ENCODE results near the gene PLA2G4D.

The PLA2G4D gene

DNA sequence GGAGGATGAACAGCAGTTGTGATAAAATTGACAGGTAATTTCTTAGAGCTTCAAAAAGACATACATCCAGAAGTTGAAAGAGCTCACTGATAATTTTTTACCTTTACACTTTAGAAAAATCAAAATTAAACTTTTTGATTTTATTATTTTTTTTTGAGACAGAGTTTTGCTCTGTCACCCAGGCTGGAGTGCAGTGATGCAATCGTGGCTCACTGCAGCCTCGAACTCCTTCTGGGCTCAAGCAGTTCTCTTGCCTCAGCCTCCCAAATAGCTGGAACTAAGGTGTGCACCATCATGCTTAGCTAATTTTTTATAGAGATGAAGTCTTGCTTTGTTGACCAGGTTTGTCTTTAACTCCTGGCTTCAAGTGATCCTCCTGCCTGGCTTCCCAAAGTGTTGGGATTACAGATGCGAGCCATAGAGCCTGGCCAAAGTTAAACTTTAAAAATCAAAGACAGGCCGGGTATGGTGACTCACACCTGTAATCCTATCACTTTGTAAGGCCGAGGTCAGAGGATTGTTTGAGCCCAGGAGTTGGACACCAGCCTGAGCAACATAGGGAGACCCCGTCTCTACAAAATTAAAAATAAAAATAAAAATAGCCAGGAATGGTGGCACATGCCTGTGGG lies 40.4 kb upstream of the PLA2G4D start:
- TF ChIP-seq, protein P1, sequence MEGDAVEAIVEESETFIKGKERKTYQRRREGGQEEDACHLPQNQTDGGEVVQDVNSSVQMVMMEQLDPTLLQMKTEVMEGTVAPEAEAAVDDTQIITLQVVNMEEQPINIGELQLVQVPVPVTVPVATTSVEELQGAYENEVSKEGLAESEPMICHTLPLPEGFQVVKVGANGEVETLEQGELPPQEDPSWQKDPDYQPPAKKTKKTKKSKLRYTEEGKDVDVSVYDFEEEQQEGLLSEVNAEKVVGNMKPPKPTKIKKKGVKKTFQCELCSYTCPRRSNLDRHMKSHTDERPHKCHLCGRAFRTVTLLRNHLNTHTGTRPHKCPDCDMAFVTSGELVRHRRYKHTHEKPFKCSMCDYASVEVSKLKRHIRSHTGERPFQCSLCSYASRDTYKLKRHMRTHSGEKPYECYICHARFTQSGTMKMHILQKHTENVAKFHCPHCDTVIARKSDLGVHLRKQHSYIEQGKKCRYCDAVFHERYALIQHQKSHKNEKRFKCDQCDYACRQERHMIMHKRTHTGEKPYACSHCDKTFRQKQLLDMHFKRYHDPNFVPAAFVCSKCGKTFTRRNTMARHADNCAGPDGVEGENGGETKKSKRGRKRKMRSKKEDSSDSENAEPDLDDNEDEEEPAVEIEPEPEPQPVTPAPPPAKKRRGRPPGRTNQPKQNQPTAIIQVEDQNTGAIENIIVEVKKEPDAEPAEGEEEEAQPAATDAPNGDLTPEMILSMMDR (IDR thresholded peaks at IDR 0.05; ENCODE audit: control insufficient read depth, insufficient read depth, low read depth, low read length, missing control alignments), result no peak
- DNase-seq (ENCODE audit: low read depth), result no peak
- H3K4me3 ChIP-seq (ENCODE audit: control insufficient read depth, low read depth, low read length), result no peak overlapping the region

DNA sequence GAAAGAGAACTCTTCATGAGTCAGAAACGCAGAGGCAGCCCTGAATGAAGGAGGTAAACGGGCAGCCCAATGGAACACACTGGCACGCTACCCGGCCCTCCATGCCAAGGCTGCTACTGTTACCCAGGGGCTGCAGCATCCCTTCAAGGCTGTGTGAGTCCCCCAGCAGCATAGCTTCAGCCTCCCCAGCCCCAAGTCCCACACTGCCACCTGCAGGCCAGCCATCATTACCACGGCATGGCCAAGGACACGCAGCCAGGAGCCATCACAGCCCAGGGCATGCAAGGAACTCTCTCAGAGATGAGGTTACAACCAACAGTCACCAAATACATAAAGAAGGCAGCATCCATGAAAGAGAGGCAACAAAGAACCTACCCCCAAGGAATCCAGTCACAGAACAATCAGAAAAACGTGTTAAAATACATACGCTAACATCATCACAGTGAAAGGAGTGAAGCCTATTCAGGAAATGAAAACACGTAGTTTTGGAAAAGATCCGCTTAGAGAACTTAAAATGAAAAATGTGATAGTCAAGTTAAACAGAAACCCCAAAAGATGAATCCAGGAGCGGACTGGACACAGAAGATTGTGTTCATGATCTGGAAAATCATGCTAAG lies 39.6 kb upstream of the PLA2G4D start:
- H3K4me3 ChIP-seq (ENCODE audit: control insufficient read depth, low read depth, low read length), result no peak overlapping the region
- TF ChIP-seq, protein P1 (IDR thresholded peaks at IDR 0.05; ENCODE audit: control insufficient read depth, insufficient read depth, low read depth, low read length, missing control alignments), result peak; percentile 68
- no peak for DNase-seq (ENCODE audit: low read depth)

GRCh38 chr15:42133356-42133755 lies 39.0 kb upstream of the PLA2G4D start:
- no peak overlapping the region for H3K4me3 ChIP-seq (ENCODE audit: control insufficient read depth, low read depth, low read length)
- TF ChIP-seq, protein P1 (IDR thresholded peaks at IDR 0.05; ENCODE audit: control insufficient read depth, insufficient read depth, low read depth, low read length, missing control alignments), result no peak
- no peak for DNase-seq (ENCODE audit: low read depth)

DNA sequence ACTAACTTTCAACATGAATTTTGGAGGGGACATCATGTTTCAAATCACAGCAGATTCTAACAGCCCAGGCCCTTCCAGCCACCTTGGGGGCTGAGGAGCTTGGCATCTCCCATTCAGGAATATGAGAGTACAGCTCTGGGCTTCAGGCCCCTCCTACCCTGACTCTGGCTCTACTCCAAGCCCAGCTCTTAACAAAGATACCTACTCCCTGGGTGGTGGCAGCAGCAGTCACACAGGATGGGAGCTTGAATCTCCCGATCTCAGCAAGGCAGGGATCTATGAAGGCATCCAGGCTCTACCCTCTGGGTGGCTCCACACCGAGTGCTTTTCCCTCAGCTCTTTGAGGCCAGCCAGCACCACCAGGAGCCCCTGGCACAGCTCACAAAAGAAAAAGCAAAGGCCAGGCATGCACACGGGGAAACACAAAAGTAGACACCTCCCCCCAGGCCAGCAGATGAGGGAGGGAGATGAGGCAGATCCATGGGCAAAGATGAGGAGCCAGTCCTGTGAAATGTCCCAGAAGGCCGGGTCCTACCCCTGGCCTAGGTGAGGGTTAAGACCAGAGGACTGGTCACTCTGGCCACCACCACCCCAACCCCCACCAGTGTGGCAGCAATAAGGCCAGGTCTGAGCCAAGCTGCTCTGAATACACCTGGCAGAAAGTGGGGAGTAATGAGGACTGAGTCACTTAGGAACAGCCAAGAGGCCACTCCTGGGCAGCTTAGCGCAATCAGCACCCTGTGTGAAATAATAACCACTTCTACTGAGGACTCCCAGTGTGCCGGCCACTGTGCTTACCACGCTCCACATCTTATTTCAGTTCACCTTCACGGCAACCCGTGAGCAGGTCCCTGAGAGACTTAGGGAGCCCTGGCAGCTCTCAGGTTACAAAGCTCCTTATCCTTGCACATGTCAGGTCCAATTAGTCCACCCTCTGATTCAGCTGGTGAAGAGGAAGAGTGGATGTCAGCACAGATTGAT lies 37.8 kb upstream of the PLA2G4D start:
- TF ChIP-seq, protein P1 (IDR thresholded peaks at IDR 0.05; ENCODE audit: control insufficient read depth, insufficient read depth, low read depth, low read length, missing control alignments), result no peak
- DNase-seq (ENCODE audit: low read depth), result no peak
- no peak overlapping the region for H3K4me3 ChIP-seq (ENCODE audit: control insufficient read depth, low read depth, low read length)

DNA sequence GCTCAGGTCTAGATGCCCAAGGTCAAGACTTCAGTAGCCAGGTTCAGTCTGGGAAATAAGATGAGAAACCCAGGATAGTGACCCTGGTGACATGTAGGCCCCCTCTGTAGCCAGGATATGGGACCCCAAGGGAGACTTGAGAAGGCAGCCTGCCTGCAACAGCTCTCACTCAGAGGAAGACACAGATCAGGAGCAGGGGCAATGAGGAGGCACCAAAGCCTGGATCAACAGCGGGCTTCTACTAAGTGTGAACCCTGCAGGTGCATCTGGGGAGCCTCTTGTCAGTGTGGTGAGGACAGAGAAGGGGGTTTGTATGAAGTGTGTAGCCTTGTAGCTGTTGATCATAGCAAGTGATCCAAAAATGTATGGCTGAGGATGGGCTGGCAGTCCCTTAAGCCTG lies 36.6 kb upstream of the PLA2G4D start:
- TF ChIP-seq, protein P1 (IDR thresholded peaks at IDR 0.05; ENCODE audit: control insufficient read depth, insufficient read depth, low read depth, low read length, missing control alignments), result no peak
- H3K4me3 ChIP-seq (ENCODE audit: control insufficient read depth, low read depth, low read length), result no peak overlapping the region
- DNase-seq (ENCODE audit: low read depth), result no peak

- TF ChIP-seq, protein P1 (IDR thresholded peaks at IDR 0.05; ENCODE audit: control insufficient read depth, insufficient read depth, low read depth, low read length, missing control alignments), result no peak
- DNase-seq (ENCODE audit: low read depth), result no peak
Observed at GRCh38 chr15:42130246-42130986, 36.1 kb upstream of the PLA2G4D start.

More at GRCh38 chr15:42130246-42130986, 36.1 kb upstream of the PLA2G4D start:
- H3K4me3 ChIP-seq (ENCODE audit: control insufficient read depth, low read depth, low read length), result no peak overlapping the region
